Ishikawa (cell line): Measurements from ENCODE around the gene POLR2L.

ENCODE experiments used
- CEBPB ChIP-seq: IDR thresholded peaks from 2 replicates; pipeline ENCODE4 v1.6.1; 2012
- EP300 ChIP-seq: IDR thresholded peaks from 2 replicates; pipeline ENCODE4 v1.6.1; 2012; ENCODE audit warnings: borderline replicate concordance
- MAX ChIP-seq: IDR thresholded peaks from 2 replicates; pipeline ENCODE4 v1.6.1; 2012
- NFIC ChIP-seq: IDR thresholded peaks from 2 replicates; pipeline ENCODE4 v1.6.1; 2012
- RAD21 ChIP-seq: IDR thresholded peaks from 2 replicates; pipeline ENCODE4 v1.6.1; 2012; ENCODE audit warnings: low read depth
- TAF1 ChIP-seq: IDR thresholded peaks from 2 replicates; pipeline ENCODE4 v1.6.1; 2012; ENCODE audit warnings: low read depth, mild to moderate bottlenecking
- TCF12 ChIP-seq: IDR thresholded peaks from 2 replicates; pipeline ENCODE4 v1.6.1; 2012; ENCODE audit warnings: low read depth
- ZBTB7A ChIP-seq: IDR thresholded peaks from 2 replicates; pipeline ENCODE4 v1.6.1; 2012; ENCODE audit warnings: low read depth

GRCh38 chr11:872799-873198, 30.5 kb upstream of the POLR2L start:
- TF ChIP-seq EP300 (no peak), NFIC (no peak), TAF1 (no peak), RAD21 (no peak), MAX (no peak), TCF12 (no peak), CEBPB (no peak), ZBTB7A (no peak)
